ENCODE data around the gene TMED4.

DNA sequence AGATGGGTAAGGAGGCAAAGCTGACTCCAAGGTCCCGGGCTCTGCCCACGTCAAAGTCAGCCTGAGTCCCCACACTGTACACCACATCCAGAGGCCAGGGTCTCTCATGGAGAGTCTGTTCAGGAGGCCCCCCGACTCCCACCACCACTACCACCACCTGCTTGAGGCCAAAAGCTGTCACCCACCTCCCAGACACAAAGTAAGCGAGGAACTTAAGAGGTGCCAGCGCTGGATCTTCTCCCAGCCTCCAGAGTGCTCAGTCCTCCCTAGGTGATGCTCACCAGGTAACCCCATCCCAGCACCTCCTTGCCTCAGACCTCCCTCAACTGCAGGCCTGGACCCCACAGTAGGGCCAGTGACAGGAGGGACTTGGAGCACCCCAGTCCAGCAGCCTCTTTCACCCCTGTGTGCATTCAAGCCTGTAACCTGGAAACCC is 41.4 kb downstream of the TMED4 start:
- TF ChIP-seq FOXJ3 (CRISPR knock-in tag; IDR thresholded peaks at IDR 0.05) (no peak), POLR2AphosphoS5 (IDR thresholded peaks at IDR 0.05; ENCODE audit: low read depth, low read length) (no peak), RAD21 (IDR thresholded peaks at IDR 0.05; ENCODE audit: low read length) (no peak), NFIC (IDR thresholded peaks at IDR 0.05; ENCODE audit: borderline replicate concordance) (no peak)

All from SK-N-SH (cell line).